GM19452 (cell line): Measurements from ENCODE around the gene PRMT9.

Source experiments
- ATAC-seq: cut with Tn5 transposase; IDR thresholded peaks from one replicate; pipeline ENCODE4 v1.9.1; 2021; ENCODE audit not compliant: unreplicated experiment

PRMT9 gene

DNA sequence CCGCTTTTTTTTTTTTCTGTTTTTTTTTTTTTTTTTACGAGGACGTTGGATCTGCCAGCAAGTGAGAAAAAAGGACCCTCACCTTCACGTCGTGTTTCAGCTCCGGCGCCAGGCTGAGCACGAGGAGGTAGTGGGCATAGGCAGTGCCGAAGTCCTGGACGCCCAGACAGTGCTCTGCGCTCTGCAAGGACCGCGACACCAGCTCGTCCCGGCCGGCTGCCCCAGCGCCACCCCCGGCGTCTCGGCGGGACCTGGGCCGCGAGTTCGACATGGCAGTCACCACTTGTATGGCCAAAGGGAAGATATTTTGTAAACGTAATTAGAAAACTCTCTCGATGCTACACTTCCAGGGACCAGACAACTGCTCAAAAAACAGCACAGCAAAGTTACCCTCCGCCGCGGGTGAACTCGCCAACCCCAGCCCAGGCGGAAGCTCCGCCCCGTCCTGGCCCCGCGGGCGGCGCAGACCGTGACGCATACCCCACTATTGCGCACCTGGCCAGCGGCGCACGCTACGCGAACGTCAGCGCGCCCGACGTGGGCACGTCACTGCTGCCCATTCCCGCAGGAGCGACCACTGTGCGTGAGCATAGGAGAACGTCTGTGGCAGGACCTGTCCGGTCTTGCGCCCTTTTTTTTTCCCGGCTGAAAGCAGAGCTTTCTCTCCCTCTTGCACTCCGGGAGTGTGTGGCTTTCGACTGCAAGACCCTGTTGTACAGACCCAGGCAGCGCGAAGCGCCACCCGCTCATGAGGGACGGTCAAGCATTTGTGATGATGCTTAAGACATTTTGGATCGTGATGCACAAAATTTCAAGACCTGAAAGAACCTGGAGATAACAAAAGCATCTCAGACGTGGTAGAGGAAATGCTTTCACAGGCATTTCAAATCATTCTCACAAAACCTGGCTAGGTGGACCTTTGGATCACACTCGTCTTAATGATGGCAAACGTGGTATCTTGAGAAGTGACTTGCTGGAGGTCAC is at the start of gene PRMT9:
TSS of gene PRMT9 (minus strand) at position 447 of the 984 bp plus-strand sequence. CDS start at position 271, 176 bp downstream.
- peak; percentile 99 for ATAC-seq

DNA sequence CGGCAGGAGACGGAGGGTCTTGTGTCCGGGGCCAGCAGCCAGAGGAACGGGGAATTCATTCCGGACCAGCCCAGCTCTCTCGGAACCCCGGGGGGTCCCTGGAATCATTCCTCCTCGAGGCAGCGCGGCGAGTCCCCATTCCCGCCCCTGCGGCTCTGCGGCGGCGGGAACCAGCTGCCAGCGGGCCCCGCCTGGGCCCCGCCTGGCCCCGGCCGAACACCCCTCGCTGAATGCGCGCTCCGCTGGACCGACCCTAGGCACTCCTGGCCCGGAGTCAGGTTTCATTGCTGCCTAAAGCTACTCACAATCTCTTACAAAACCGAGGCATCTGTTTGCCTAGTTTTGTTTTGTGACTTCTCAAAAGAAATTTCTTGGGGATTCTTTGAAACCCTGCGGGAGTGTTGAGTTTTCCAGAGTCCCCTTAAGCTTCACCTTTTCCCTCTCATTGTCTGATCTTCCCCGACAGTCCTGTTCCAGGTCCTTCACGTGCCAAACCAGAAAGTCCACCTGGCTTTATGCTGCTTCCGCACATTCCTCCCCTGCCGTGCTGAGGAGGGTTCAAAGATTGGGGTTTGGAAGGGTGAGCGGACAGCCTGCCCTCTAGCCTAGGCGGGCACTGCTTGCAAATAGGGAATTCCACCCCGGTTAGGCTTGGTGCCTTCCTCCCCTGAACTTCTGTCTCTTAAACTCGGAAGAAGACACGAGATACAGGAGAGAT is 48.7 kb upstream of the PRMT9 start:
- ATAC-seq = peak; percentile 21

DNA sequence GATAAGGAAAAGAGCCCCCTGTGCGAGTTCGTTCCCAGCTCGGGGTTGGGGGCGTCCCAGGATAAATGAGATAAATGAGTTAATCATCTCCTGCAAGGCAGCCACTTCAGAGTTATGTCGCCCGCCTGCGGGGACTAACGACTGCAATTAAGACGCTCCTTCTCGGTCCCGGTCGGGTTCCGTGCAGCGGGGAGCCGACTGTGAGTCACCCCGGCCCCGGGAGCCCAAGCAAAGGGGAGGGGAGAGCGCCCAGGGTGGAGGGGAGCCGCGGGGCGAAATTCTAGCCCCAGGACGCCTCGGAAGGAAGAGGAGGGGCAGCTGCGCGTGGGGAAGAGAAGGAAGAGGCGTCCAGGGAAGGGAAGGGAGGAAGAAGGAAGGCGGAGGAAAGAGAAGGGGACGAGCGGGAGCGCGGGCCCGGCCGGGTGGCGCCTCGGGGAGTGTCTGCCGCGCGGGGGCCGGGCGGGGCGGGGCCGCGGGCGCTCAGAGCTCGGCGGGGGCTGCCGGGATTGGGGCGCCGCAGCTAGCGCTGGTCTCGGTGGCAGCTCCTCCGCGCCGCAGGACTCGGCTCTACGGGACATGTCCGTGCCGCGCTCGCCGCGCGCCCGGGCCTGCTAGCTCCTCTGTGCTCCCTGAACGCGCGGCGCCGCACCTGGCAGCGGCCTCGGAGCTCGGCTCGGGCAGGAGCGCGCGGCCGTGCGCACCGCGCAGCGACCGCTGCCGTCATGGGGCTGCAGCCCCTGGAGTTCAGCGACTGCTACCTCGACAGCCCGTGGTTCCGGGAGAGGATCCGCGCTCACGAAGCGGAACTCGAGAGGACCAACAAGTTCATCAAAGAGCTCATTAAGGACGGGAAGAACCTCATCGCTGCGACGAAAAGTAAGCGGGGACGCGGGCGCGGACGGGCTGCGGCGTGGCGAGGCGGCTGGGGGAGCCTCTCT is 47.9 kb upstream of the PRMT9 start, which contains the start of gene ARHGAP10:
TSS of gene ARHGAP10 (plus strand) at position 509 of the 938 bp plus-strand sequence. CDS start at position 723, 214 bp downstream.
- peak; percentile 57 for ATAC-seq

DNA sequence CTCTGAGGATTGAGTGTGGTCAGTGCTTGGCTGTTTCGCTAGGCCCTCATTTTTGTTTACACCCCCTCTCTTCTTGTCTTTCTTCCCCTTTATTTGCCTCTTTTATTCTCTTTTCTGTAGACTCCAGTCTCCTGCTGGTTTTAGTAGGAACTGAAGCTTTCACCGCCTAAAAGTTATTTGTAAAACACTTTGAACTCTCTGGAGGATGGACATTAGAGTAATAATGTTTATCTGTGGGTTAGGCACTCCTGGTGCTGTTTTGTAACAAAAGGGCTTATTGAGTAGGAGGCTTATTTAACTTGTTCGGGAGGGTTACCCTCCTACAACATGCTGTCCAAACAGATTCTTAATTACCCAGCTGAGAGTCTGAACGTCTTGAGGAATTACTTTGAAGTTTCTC is 46.4 kb upstream of the PRMT9 start:
- no peak for ATAC-seq

DNA sequence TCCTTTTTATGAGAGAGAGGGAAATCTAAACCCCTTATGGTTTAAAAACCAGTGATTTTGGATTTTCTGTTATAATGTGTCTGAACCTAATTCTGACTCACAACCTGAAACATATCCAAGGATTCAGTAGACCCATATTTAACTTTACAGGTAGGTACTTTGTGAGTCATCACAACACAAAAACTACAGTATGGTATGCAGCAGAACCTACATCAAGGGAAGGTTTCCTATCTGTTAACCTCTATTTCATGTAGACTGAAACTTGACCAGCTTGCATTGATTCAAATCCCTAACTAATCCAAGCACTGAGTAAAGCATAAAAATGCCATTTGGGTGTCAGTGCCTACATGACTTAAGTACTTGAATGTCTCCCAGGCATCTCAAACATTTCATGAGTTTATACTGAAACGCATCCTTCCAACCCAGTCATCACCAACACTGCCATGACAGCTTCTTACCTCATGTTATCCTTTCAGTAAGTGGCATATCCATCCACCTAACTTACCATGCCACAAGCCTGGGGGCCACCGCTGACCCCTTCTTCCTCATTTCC is 43.6 kb upstream of the PRMT9 start:
- ATAC-seq = no peak

DNA sequence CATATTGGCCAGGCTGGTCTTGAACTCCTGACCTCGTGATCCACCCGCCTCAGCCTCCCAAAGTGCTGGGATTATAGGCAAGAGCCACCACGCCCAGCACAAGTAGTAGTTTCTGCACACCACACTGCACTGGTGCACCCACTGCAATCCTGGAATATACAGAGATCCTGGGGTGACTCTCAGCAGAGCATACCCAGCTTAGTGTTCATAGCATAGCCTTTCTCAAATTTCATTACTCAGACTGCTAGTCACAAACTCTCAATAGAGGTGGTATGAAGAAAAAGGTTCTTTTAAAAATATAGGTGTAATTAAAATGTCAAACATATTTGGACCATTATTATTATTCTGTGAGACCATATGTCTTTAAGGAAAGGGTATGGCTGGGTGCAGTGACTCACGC is 41.7 kb upstream of the PRMT9 start:
- no peak for ATAC-seq

DNA sequence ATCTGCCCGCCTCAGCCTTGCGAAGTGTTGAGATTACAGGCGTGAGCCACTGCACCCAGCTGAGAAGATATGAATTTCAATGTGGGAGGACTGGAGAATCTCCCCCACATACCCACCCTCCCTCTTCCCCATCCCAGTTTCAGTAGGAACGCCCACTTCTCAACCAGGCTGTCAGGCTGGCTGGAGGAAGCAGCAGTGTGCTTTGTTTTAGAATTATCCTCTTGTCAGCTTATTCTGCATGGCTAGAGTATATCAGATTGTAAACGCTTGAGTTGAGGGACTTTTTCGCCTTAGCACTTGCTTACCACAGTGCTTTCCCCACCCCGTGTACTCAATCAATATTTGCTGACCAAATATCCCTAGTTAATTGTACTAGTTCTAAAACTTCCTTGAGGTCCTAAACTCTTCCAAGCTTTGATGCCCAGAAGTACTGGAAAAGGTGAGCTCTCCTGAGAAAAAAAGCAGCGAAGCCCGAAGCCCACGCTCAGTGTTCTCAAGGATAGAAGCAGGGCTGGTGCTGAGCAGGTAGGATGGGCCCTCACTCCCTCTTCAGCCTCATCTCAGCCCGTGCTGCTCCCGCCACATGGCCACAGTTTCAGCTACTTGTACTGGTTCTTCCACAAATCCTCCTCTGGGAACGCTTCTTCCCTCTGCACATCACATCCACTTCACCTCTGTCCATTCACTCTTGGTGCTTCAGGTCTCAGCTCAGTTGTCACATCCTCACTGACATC is 40.7 kb upstream of the PRMT9 start:
- ATAC-seq = no peak

DNA sequence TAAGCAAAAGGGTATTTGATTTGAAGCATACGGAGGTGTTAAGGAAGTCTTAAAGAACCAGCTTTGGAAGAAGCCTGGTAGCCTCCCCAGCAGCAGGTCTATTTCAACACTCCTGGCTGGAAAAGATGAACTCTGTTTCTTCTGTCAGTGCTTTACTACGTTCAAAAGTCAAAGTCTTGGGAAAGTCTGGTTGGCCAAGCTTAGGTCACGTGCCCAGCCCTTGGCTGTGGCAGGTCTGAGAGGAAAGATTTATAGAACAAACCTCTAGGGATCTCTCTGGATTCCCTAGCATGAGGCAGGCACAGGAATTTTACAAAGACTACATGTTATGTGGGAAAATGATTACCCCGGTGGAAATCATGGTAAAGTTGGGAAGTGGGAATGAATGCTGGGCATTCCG is 39.4 kb upstream of the PRMT9 start:
- no peak for ATAC-seq

DNA sequence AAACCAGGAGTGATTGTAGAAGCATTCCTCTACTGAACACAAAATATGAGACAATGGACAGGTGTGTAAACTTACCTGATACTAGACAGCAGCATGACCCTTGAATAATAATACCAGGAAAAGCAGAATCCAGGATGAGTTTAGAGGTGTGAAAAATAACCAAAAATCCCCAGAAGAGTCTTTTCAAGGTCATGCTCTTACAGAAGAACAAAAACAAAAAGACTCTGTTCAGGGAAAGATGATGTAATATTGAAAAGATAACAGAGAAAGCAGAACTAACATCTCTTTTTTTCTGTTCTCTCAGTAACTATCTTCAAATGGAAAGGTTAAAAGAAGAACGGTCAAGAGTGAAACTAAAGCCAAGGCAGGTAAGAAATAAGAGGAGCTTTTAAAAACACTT is 33.9 kb upstream of the PRMT9 start:
- peak; percentile 82 for ATAC-seq

DNA sequence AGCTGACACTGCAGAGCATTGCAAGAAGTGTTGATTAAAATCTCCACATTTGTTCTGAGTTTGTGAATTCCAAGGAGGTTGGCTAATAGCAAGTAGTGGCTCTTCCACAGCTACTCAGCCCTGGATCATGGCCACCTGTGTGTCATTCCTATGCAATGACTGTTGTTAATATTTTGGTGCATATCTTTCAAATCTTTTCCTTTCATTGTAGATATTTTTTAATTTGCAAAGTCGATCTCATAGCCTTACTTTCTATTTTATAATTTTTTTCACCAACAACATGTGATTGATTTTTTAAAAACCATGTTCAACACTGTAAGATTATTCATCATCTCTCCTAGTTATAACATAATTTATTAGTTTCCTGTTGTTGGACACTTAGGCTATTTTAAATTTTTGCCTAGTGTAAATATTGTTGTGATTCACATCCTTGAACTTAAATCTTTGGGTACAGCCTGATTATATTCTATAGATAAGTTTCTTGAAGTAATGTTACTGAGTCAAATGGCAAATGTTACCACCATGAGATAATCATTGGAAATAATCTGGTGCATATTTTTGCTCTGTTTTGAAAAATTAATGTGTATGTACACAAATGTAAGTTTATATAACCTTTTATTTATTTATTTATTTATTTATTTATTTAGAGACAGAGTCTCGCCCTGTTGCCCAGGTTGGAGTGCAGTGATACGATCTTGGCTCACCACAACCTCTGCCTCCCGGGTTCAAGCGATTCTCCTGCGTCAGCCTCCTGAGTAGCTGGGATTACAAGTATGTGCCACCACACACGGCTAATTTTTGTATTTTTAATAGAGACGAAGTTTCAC is 30.8 kb upstream of the PRMT9 start:
- no peak for ATAC-seq

DNA sequence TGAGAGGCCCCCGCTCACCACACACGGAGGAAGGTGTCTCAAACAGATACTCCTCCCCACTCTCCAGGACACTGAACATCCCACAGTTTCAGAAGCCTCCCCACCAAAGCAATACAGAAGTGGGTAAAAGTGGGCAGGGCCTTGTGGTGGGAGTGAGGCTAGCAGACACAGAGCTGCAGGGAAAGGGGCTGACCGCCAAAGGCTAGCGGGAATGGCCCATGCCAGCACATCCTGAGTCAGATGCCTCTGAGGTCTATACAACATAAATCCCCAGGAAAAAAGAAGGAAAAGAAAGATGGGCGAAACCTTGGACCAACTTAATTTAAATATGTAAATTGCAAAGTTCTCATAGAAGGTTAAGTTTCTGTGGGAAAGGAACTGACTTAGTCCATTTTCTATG is 26.0 kb upstream of the PRMT9 start:
- no peak for ATAC-seq

DNA sequence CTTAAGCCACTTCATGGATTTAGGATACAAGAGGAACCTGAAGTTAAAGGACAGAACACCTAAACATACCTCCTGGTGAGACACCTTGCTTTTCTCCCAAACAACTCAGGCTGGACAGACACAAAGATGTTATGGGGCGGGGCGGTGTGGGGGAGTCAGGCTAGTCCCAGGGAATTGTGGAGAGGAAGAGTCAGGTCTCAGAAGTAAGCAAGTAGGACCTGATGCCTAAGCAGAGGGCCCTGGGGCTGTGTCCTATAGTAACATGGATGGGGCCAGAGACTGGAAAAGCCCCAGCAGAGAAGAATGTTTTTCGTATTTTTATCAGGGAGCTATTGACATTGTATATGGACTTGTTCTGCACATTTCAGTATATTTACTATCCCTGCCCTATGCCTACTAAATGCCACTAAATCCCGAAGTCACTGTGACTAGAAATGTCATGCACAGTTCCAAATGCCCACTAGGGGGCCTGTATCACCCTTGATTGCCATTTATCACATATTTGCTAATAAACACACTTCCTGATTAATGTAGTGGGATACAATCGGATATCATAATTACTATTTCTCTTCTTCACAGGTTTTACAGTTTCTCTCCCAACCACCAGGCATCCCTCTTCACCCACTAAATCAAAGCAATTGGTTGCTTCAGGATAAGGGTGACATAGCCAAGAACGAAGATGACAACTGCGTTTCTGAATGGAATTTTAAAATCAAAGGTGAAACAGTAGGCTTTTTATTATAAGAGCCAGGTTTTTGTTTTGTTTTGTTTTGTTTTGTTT is 24.1 kb upstream of the PRMT9 start:
- no peak for ATAC-seq

DNA sequence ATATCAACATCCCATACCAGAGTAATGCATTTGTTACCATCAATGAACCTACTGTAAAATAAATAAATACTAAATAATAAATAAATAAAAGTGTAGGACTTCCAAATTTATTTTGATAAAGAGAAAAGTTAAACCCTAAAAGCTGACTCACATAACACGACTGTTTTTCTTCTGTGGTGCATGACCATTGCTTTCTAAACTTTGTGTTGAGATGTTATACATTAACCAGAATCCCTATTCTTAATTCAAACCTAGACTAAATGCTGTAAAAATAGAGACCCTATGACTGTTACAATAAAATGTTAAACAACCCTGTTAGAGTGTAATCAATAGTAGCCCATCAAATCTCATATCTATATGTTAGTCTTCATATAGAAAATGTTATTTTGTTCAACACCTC is 20.9 kb upstream of the PRMT9 start:
- no peak for ATAC-seq

DNA sequence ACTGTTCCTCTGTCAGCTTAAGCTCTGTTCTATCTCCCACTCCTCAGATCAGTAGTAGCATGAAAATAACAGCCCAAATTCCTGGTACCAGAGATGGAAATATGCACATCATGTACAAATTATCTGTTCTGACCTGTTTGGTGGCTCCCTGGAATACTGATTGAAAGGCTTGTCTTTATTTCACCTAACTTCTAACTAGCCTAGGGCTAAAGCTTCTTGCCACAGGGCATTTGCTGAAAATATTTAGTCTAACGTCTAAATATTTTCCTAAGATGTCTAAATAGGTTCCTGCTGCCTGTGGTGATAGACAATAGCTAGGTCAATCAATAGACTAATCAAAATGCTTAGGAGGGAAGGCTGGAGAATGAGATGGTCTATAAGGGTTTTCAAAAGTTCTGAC is 12.9 kb upstream of the PRMT9 start:
- no peak for ATAC-seq

DNA sequence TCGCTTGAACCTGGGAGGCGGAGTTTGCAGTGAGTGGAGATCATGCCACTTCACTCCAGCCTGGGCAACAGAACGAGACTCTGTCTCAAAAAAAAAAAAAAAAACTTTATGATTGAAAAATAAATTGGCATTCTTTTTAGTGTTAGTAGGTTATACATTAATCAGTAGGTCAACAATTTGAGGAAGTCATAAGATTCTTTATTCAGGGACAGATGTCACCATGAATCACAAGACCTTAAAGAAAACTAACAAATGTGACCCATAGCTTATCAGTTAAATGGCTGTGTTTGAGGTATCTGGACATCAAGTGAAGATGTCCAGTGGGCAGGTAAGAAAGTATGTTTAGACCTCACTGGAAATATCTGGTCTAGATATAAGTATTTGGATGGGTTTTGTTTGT is 9.3 kb upstream of the PRMT9 start:
- ATAC-seq = no peak

DNA sequence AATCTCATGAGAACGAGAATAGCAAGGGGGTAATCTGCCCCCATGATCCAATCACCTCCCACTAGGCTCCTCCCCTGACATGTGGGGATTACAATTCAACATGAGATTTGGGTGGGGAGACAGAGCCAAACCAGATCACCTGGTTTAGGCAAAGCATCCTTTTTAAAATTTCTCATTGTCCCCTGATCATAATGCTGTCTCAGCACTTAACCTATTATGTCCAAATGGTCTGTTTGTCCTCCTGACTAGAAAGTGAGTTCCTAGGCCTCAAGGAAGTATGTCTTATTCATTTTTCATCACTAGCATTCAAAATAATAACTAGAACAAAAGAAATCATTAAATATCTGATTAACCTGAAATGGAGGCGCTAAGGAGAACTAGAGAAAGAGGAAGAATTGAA is 7.9 kb upstream of the PRMT9 start:
- ATAC-seq = no peak

DNA sequence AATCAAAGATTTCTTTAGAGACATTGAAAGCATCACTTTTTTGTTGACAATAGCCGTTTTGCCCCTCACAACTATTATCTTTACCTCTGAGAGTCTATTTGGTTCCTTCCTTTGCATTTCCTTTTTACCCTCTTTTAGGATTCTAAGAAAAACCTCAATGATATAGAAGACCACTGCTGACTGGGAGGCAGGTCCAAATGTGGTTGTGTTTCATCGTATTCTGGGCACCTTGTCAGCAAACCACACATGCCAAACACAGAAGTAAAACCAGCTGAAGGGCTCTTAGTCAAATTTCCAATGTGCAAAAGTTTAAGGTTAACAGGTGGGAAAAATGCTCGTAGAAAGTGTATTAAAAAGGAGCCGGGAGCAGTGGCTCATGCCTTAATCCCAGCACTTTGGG is 5.1 kb upstream of the PRMT9 start:
- no peak for ATAC-seq

DNA sequence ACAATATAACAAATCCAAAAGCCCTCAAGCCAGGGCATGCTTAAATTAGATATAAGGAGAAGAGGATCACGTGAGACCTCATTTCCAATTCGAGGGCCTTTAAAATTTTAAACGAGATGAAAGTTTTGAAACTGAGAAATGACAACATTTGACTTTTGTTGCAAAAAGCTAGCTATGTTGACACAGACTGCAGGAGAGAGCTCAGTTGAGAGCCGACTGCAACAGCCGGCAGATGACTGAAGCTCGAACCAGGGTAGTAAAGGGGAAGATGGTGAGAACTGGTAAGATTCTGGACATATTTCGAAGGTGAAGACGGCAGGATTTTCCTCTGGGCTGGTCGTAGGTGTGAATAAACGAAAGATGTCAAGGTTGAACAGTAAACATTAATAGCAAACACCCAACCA is 773 bp downstream of the PRMT9 start:
- no peak for ATAC-seq
